GM12873 (cell line): ENCODE data around the gene NDUFAF8.

Experiments used
- CTCF ChIP-seq: IDR thresholded peaks from 2 replicates; pipeline ENCODE4 v1.5.1; 2012; ENCODE audit warnings: low read depth, mild to moderate bottlenecking, moderate library complexity, low read length, control low read depth; ENCODE audit not compliant: insufficient read depth; ENCODE audit errors: missing control alignments

NDUFAF8 gene

DNA sequence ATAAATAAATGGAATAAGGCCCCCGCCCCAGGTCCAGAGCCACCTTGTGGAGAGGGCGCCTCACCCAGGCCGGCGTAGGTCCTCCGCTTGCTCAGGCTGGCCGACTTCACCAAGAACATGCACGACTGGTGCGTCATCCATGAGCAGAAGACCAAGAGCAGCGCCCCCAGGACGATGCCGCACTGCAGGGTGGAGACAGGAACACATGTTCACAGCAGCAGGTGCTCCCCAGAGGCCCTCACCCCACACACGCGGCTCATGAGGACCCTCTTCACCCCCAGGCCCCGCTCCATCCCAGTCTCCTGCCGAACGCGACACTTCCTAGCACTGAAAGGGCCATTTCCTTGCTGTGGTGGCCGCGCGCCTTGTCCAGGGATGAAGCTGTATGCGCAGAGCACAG, 50.5 kb downstream of the NDUFAF8 start:
- no peak for TF ChIP-seq CTCF

DNA sequence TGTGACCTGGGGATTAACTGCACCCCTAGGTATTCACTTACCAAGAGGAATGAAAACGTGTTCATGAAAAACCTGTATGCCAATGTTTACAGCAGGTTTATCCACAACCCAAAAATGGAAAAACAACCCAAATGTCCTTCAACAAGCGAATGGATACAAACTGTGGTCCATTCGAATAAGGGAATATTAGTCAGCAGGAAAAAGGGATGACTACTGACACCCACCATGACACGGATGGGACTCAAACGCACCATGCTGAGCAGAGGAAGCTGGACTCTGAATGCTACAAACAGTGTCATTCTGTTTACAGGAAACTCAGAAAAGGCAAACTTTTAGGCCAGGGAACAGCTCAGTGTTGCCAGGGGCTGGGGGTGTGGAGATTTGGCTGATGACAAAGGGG, 51.1 kb downstream of the NDUFAF8 start:
- no peak for TF ChIP-seq CTCF
